GM23248 (cell line): ENCODE data around the gene SLC12A6.

ENCODE experiments used
- EZH2 ChIP-seq: fragments of 200-600 bp; sonication (generic); IDR thresholded peaks from 2 replicates; pipeline ENCODE4 v1.6.1; 2018; ENCODE audit warnings: antibody characterized with exemption, mild to moderate bottlenecking; ENCODE audit not compliant: insufficient read depth, poor library complexity, severe bottlenecking
- EZH2phosphoT487 ChIP-seq: fragments of 200-600 bp; sonication (generic); IDR thresholded peaks from 2 replicates; pipeline ENCODE4 v1.6.1; 2018; ENCODE audit warnings: antibody characterized with exemption, moderate library complexity, mild to moderate bottlenecking, low read depth; ENCODE audit not compliant: insufficient read depth

DNA sequence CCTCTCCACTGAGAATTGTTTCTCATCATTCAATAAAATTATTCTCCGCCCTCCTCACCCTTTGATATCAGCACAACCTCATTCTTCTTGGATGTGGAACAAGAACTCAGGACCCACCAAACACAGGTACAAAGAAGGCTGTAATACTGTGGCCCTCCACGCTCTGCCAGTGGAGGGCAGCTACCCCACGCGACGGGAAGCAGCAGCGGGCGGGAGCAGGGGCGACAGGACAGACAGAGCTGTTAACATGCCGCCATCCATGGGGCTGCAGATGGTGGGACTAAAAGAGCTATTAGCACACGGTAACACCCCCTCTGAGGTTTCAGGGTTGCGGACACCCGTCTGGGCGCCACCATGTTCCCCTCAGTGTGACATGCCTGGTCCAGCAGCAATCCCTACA lies 75.2 kb downstream of the SLC12A6 start:
- no peak for TF ChIP-seq EZH2
- TF ChIP-seq EZH2phosphoT487: no peak
